ENCODE results near the gene CASQ1.

Gene CASQ1

GRCh38 chr1:160189649-160190625 lies at the start of gene CASQ1:
CASQ1 (plus strand) TSS chr1:160190575; CDS start chr1:160190752, 177 bp downstream.
- DNase-seq = peak; percentile 17

- no peak for DNase-seq
Observed at GRCh38 chr1:160143695-160144094, 46.7 kb upstream of the CASQ1 start.

- DNase-seq = no peak
Observed at GRCh38 chr1:160144921-160145320, 45.5 kb upstream of the CASQ1 start.

- DNase-seq = no peak
Observed at GRCh38 chr1:160146107-160146506, 44.3 kb upstream of the CASQ1 start.

GRCh38 chr1:160148121-160148520 lies 42.3 kb upstream of the CASQ1 start:
- no peak for DNase-seq

GRCh38 chr1:160149233-160149632 lies 41.1 kb upstream of the CASQ1 start:
- peak; percentile 25 for DNase-seq

GRCh38 chr1:160149716-160150115 lies 40.7 kb upstream of the CASQ1 start:
- DNase-seq = peak; percentile 64

- DNase-seq = no peak
Observed at GRCh38 chr1:160151303-160151702, 39.1 kb upstream of the CASQ1 start, which contains the start of gene ATP1A4. ATP1A4 (plus strand) TSS chr1:160151603; CDS start chr1:160152041, 438 bp downstream.

GRCh38 chr1:160154790-160155189 lies 35.6 kb upstream of the CASQ1 start:
- no peak for DNase-seq

- DNase-seq = no peak
Observed at GRCh38 chr1:160156361-160156760, 34.0 kb upstream of the CASQ1 start.

GRCh38 chr1:160157174-160157573 lies 33.2 kb upstream of the CASQ1 start:
- no peak for DNase-seq

GRCh38 chr1:160158031-160158430 lies 32.3 kb upstream of the CASQ1 start:
- no peak for DNase-seq

GRCh38 chr1:160158534-160158933 lies 31.8 kb upstream of the CASQ1 start:
- DNase-seq = no peak

- DNase-seq = peak; percentile 4
Observed at GRCh38 chr1:160159846-160160245, 30.5 kb upstream of the CASQ1 start.

GRCh38 chr1:160161965-160162705 lies 28.2 kb upstream of the CASQ1 start:
- peak; percentile 10 for DNase-seq

GRCh38 chr1:160162931-160163330 lies 27.4 kb upstream of the CASQ1 start:
- DNase-seq = no peak

GRCh38 chr1:160163615-160164014 lies 26.8 kb upstream of the CASQ1 start:
- DNase-seq = peak; percentile 41

- no peak for DNase-seq
Observed at GRCh38 chr1:160164121-160164520, 26.3 kb upstream of the CASQ1 start.

- no peak for DNase-seq
Observed at GRCh38 chr1:160166166-160166868, 24.1 kb upstream of the CASQ1 start.

GRCh38 chr1:160167056-160167455 lies 23.3 kb upstream of the CASQ1 start:
- no peak for DNase-seq

GRCh38 chr1:160167580-160167979 lies 22.8 kb upstream of the CASQ1 start:
- DNase-seq = peak; percentile 49

- no peak for DNase-seq
Observed at GRCh38 chr1:160168016-160168415, 22.4 kb upstream of the CASQ1 start.

Data from HCEC 1CT (cell line).